ENCODE measurements around the gene BCAS1.

The BCAS1 gene

DNA sequence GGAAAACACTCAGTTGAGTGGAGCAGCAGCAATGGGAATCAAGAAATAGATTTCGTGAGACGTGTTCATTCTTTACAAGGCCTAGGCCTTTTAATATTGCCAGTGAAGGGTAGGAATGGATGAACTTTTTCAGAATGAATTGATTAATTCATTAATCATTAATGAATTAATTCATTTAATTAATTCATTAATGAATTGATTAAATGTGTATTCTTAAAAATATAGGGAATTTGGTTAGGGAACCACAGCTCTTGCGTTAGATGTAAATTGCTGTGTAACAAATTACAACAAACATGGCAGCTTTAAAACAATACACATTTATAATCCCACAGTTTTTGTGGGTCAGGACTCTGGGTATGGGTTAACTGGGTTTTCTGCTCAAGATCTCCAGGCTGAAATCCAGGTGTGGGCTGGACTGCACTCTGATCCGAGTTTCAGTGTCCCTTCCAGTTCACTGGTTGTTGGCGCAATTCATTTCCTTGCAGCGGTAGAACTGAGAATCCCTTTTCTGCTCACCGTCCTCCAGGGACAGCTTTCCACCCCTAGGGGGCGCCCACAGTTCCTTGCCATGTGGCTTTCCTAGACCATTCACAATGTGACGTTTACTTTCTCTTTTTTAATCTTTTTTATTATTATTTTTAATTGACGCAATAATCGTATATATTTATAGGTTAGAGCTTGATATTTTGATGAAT lies 32.8 kb upstream of the BCAS1 start:
- peak; percentile 61 to 70 for DNase-seq

DNA sequence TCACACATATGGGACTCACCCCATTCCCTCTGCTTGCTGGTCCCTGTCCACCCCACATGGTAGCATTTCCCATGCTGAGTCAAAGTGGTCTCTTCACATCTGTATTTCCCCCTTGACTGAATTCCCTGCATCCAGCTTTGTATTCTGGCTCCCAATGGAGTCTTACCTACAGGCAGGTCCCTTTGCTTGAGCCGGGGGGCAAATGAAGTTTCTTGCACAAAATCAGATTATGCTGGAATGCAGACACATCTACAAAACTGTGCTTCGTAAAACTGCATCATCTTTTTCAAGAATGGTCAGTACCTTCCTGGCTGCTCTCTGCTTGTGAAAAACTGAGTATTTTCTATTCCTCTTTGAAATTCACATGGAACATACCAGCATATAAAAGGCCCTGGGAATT lies 32.1 kb upstream of the BCAS1 start:
- no peak for DNase-seq

DNA sequence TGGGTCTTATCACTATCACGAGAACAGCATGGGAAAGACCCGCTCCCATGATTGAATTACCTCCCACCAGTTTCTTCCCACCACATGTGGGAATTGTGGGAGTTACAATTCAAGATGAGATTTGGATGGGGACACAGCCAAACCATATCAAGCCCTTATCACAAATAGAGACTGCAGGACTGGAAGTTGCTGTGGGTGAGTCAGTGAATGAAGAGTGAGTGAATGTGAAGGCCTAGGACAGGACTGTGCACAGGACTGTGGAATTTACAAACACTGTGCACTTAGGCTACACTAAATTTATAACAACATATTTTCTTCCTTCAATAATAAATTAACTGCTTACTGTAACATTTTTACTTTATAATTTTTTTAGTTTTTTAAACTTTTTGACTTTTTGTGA lies 30.2 kb upstream of the BCAS1 start:
- no peak for DNase-seq

DNA sequence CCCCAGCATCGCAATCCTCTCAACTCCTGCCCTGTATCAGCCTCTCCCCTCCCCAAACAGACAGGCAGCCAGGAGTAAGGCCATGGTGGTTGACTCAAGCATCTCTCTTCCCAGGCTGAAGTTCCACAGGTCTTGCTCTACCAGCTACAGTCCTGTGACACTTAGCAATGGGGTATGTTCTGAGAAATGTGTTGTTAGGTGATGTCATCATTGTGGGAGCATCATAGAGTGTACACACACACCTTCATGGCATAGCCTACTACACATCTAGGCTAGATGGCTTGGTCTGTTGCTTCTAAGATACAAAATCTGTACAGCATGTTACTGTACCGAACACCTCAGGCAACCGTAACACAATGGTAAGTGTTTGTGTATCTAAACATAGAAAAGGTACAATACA lies 29.5 kb upstream of the BCAS1 start:
- no peak for DNase-seq

DNA sequence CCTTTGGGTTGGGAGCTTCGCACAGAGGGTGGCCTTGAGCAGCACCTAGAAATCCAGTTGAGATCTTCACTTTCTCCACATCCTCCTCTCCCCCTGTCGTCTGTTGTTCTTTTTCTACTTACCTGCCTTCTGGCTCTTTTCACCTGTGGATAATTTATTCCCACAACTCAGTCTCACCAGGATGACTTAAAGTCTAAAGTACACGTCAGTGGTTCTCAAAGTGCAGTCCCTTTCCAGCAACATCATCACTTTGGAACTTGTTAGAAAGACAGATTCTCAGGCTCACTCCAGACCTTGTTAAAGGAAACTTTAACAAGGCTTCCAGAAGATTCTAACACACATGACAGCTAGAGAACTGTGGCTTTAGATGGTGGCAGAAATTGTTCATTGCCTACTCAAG lies 27.7 kb upstream of the BCAS1 start:
- DNase-seq = no peak

DNA sequence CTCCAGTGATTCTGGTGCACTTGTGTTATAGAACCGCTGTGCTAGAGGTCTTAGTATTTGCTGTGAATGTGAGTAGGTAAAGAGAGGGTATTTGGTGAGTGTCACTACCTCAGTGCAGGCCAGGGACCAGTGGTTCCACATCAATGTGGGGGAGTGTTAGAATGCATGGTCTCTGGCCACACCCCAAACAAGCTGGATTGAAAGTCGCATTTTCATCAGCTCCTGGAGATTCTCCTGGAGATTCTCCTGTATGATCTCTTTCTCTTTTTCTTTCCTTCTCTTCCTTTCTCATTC lies 26.8 kb upstream of the BCAS1 start:
- no peak for DNase-seq

DNA sequence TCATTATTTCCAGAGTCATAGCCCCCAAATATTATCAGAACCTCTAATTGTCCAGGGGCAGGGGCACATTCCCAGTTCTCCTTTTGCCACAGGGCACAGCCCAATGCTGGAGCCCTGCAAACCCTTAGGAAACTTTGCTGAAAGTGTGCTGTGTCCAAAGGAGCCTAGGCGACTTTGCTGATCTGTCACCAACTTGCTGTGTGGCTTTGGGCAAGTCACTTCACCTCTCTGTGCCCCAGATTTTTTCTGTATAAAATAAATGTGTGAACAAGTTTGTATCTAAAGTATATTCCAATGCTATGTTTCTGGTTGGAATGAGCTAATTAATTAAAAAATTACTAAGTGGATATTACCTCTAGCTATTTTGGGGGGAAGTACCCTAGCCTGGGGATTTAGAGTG lies 25.4 kb upstream of the BCAS1 start:
- DNase-seq = no peak

DNA sequence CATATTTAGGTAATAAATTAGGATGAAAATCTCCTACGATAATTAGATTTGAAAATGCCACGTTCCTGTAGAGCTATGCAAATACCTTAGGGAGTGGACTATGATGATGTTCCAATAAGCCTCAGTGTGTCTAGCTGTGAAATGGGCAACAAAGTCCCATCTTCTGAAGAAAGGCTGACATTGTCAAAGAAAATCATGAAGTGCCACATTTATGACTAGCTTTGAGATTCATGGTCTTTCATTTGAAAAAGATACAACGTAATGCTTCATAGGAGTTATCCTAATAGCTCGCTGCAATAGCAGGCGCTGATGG lies 23.8 kb upstream of the BCAS1 start:
- DNase-seq = no peak

DNA sequence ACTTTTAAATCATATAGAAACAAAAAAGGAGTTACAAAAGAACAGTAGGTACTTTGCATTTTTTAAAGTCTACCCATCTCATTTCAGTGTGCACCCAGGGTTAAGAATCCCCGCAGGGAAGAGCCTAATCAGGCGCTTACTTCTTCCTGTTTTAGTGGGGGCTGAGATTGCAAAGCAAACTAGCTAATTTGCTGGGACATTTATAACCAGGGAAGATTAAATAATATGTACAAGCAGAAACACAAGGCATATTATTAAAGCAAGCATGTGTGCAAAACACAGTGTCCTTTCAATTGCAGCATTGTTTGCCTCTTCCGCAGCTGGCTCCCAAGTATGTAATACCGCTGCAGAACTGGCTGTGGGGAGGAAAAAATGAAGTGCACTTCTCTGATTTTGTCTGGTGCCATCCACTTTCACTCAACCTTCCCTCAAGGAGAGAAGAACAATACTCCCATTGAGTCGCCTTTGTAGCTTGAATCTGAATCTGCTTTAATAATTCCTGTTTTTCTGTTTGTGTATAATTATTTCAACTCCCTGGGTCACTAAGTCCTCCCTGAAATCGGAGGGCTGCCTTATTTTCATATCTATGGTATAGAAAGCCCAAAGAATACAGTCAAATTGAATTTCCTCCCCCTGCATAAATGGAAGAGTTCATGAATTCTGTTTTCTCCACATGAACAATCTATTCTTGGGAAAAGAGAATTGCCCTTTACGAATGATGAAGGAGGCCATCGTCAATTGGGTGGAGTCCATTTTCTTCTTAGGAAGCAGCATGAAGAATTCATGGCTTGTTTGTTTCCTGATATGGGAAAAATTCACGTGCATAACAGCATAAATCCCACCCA lies 23.3 kb upstream of the BCAS1 start:
- DNase-seq = no peak

DNA sequence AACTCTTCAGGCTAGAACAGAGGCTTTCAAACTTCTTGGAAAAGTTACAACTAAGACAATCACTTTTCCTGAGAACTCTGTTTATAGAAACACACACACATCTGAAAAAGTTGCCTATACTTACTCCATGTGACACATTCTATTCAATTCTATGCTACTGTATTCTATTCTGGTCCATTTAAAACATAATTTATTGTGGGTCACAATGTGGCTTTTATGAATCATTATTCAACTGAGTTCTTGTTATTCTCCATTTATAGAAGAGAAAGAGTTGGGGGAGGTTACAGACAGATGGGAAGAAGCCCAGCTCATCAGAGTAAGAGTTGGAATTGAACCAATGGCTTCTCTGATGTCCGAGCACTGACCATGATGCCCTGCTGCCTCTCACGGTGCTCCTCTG lies 21.6 kb upstream of the BCAS1 start:
- DNase-seq = no peak

DNA sequence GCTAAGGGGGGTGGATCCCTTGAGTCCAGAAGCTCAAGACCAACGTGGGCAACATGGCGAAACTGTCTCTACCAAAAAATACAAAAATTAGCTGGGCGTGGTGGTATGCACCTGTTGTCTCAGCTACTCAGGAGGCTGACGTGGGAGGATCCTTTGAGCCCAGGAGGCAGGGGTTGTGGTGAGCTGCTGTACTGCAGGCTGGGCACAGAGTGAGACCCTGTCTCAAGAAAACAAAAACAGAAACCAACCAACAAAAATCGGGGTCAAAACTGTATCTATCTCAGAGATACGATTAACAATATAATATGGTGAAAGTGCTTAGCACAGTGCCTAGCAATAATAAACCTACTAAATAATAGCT lies 20.7 kb upstream of the BCAS1 start:
- DNase-seq = no peak

DNA sequence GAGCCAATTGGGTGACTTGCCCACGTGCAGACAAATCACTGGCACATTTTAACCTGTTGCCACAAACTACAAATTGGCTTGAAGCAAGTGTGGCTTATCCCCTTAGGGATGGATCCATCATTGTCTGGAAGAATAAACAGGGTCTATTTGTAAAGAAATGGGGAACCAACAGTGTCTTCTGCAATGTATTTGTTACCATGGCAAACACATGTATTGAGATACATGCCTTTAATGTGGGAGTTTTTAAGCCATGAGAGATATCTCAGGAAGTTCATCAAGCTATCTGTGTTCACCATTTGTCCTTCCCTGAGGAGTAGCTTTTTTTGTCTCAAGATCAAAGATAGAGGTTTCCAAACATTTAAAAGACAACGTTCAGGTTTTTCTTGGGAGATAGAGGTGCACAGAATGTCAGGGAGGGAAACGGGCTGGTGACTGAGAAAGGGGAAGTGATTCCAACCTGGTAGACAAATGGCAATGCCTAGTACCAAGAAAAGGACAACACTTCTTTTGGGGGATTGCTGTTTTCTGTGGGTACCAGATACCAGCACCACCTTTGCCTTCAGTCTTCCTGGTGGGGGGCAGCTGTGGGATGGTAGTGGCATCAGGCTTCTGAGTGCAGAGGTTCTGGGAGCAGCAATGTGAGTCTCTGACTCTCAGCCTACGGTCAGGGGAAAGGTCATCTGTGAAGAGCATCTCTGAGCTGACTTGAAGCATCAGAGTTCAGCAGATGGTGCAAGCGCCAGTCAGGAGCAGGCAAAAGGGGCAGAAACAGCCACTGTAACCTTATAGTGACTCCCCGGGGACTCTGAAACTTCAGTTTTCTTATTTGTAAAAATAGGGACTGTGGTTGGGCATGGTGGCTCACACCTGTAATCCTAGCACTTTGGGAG lies 20.1 kb upstream of the BCAS1 start:
- DNase-seq = peak; percentile 4 to 16

DNA sequence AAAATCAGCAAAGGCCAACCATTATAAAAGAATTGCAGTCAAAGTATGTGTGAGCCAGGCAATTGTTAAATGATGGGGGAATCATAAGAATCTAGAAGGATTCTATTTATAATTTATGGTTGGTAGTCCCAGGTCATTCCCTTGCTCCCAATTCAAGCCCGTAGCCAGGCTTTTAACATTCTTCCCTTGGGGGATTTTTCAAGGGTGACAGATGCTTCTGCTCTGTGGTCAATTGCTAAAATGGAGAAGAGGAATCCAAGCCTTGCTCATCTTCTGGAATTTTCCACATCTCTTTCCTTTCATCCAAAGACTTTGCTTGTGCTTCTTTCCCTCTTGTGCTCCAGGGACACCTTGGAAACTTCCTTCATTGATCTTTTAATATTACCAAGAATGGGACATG lies 18.0 kb upstream of the BCAS1 start:
- no peak for DNase-seq

DNA sequence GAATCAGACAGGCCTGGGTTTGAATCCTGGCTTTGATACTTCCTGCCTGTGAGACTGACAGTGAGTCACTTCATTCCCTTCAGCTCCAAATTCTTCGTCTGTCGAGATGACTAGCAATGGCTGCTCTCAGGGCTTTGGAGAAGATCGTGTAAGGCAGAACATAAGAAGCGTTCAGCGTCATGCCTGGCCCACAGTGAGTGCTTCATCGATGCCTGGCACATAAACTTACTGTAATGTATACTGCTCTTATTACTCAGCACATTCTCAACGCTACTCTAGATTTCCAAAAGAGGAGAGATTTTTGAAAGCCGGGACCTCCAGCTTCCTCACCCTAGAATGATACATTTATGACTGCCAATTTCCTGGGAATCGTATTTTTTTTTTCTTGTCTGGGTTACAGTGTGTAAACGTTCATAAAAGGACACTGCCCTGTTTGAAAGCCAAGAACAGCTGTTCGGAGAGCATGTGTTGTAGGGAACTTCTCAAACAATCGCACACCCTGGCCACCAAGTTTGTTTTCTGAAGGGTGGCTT lies 16.2 kb upstream of the BCAS1 start:
- DNase-seq = no peak

DNA sequence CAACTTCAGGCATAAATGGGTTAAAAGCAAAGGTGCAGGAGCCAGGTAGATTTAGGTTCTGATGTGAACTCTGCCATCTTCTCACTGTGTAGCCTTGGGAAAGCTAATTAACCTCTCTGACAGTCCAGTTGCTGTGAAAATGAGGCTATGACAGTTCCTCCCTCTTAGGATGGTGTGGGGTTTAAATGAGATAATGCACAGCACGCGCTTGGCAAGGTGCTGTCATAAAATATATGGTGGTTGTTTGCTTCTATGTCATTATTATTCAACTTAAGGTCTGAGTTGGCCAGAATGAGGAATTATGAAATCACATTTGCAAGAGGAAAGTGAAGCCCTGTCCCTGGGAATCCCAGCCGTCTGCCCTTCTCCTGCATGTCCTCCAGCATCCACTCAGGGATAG lies 15.5 kb upstream of the BCAS1 start:
- DNase-seq = no peak

DNA sequence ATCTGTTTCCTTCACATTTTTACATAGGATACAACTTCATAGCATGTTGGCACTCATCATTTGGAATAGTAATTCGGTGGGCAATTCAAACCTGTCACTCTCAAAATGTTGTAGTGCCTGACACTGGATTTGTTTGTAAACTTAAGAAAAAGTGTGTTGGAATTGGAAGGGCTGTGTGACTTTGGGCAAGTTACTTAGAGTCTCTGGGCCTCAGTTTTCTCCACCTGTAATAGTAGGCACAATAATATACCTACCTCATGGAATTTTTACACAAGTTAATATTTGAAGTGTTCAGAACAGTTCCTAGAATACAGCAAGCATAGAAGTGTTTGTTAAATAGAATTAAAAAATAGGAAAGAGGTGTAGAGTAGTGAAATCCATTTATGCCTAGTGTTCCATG lies 15.0 kb upstream of the BCAS1 start:
- no peak for DNase-seq

DNA sequence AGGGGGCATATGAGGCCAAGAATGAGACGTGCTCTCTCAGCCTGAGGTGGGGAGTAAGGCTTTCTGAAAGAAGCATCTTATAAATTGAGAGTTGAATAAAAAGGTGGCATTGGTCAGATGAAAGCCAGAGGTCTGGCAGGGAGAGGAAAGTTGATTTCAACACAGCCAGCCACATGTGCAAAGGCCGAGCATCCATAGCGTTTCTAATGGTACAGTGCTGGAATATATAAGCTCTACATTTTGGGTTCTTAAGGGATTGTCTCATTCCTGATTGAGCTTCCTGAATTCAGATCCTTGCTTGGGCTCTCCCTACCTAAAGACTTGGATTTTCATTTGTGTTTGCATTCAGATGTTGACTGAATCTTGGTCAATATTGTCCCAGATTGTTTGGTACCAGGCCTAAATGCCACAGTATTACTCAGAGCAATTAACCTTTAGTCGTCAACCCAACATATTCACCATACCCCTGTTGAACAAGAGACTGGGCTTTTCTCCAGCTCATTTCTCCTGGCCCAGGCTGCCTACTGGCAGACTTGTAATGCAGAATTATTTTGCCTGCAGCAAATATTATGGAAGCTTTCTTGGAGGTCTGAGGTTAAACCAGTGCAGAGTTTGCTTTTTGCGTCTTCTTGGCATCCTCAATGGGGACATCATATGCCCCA lies 14.5 kb upstream of the BCAS1 start:
- no peak for DNase-seq

DNA sequence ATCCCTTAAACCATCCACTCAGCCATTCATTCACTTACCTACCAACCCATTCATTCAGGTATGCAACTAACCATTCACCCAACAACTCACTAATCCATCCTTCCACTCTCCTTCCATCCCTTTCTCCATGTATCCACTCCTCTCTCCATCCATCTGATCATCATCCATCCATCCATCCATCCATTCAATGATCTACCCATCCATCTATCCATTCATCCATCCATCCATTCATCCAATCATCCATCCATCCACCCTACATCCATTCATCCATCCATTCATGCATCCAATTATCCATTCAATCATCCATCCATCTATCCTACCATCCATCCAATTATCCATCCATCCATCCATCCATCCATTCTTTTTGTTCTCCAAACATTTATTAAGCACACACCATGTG lies 13.8 kb upstream of the BCAS1 start:
- no peak for DNase-seq

DNA sequence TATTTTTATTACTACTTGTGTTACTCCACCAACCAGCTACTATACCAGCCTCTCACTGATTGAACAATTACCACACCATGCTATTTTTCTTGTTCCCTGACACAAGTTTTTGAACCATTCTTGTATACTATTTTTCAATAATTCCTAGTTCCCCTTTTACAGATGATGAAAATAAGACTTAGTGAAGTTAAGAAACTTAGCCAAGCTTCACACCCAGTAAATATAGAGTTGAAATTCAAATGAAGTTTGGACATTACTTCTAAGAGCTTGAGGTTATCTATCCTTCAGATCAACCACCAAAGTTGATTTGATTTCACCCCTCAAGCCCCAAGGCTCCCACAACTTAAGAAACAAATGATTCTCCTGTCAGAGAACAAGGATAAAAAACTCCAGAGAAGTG lies 13.1 kb upstream of the BCAS1 start:
- no peak for DNase-seq

DNA sequence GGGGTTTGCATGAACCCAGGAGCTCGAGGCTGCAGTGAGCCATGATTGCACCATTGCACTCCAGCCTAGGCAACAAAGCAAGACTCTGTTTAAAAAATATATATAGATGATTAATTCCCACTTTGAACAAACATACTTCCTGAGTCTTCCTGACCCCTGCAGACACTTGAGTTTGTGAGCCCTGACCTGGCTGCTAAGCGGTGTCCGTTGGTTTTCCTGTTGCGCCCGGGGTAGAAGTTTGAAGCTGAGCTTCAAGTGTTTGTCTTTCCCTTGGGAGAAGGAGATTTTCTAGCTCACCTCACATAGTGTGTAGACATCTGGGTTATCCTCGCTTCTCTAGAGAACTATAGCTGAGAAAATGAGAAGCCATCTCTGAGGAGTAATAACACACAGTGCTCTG lies 11.7 kb upstream of the BCAS1 start:
- no peak for DNase-seq

DNA sequence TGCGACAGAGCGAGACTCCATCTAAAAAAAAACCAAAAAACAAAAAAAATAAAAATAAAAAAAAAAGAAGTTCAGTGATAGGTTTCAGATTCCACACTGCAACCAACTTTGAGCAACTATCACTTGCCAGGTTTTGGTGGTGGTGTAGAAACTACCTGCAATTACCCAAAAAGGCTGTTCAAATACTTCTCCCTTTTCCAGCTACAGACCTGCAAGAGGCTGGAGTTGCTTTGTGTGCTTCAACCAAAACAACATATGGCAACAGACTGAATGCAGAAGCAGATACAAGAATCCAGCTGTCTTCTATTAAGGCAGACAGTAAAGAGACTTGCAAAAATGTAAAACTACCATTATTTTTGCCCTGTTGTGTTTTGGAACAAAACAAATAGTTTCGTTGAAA lies 9.3 kb upstream of the BCAS1 start:
- peak; percentile 13 to 30 for DNase-seq

DNA sequence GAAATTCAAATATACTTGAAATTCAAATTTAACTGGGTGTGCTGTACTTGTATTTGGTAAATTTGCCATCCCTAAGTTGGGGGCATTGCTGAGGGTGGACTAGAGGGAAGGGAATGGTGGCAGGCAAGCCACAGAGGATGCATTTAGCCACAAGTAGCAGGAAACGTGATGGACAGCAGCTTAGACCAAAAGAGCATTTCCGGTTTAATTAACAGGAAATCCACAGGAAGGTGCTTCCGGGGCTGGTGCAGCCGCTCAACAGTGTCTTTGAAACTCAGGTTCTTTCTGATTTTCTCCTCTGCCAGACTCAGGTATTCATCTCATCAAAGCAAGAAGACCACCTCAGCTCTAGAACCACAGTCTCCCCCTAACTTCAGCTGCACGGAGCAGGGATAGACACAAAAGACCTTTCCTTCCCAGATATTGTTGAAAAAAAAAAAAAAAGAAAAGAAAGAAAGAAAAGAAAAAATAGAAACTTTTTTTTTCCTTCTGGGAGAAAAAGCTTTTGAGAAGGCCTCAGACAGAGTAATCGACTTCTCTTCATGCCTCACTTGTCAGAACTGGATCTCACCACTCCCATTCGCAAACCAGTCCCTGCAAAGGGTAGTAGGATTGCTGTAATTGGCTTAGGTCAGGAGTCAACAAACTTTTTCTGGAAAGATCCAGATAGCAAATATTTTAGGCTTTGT lies 8.0 kb upstream of the BCAS1 start:
- DNase-seq = peak; percentile 78 to 88

DNA sequence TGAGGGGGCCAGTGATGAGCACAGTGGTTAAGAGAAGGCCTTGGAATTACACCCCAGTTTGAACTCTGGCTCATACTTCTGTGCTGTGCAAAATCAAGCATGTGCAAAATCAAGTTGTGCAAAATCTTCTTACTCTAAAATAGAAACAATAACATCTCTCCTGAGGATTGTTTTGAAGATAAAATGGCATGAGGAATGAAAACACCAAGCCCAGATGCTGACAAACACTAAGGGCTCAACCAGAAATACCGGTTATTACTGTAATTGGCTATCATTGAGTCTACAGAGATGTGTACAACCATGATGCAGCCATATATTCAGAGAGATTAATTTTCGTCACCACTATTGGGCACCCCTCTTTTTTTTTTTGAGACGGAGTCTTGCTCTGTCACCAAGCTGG lies 5.9 kb upstream of the BCAS1 start:
- DNase-seq = no peak
